NCI-H146 (cell line): ENCODE measurements around the gene ASTL.
"Not testable (repeated sequence)": the region's sequence is repeated elsewhere in the genome, so short reads cannot be mapped to it uniquely, and the experiment has no call there.

Source experiments
- DNase-seq: peaks from one replicate; lab custom pipeline; 2025; lab: John Stamatoyannopoulos, UW

ASTL gene

GRCh38 chr2:96098900-96099590 is 39.3 kb downstream of the ASTL start:
- no peak for DNase-seq

- DNase-seq = no peak
Measured at GRCh38 chr2:96097951-96098823, 40.1 kb downstream of the ASTL start.

- no peak for DNase-seq
Measured at GRCh38 chr2:96097441-96097840, 40.9 kb downstream of the ASTL start.

GRCh38 chr2:96095116-96095636 is 43.1 kb downstream of the ASTL start:
- peak; percentile 37 for DNase-seq

- DNase-seq = no peak
Measured at GRCh38 chr2:96093528-96093927, 44.8 kb downstream of the ASTL start.

- no peak for DNase-seq
Measured at GRCh38 chr2:96092951-96093350, 45.4 kb downstream of the ASTL start.

- DNase-seq = no peak
Measured at GRCh38 chr2:96092573-96092877, 45.8 kb downstream of the ASTL start.

GRCh38 chr2:96091711-96092572 is 46.4 kb downstream of the ASTL start:
- peak; percentile 20 for DNase-seq

- DNase-seq = no peak
Measured at GRCh38 chr2:96091141-96091710, 47.1 kb downstream of the ASTL start.

- DNase-seq = no peak
Measured at GRCh38 chr2:96090196-96090926, 47.9 kb downstream of the ASTL start.

- no peak for DNase-seq
Measured at GRCh38 chr2:96089356-96090195, 48.7 kb downstream of the ASTL start.

GRCh38 chr2:96088340-96089335 is 49.7 kb downstream of the ASTL start:
- no peak for DNase-seq

GRCh38 chr2:96087130-96087529 is 51.2 kb downstream of the ASTL start:
- DNase-seq = no peak

GRCh38 chr2:96085541-96086355 is 52.6 kb downstream of the ASTL start:
- no peak for DNase-seq

- not testable (repeated sequence) for DNase-seq
Measured at GRCh38 chr2:96084858-96085518, 53.3 kb downstream of the ASTL start.

- DNase-seq = no peak
Measured at GRCh38 chr2:96083989-96084857, 54.1 kb downstream of the ASTL start.
